Thyroid gland (tissue), 4 donors: ENCODE data around the gene SHH. TPM values are rescaled to one million over a fixed set of nuclear protein-coding genes. Genes with fewer than 3 reads are reported as not detected.

Source experiments
- DNase-seq, 2 donors: peaks; one replicate each; pipeline ENCODE4 v3.0.0-alpha.2; 2019
- H3K27ac ChIP-seq, 3 donors: fragments of 200-600 bp; sonication (generic); 1 replicate in 2 of 3; 2 replicates in 1 of 3; pipeline ENCODE4 v1.5.1; 2016 to 2019; ENCODE audit warnings: mild to moderate bottlenecking in 1 of 3, moderate library complexity in 1 of 3
- H3K27me3 ChIP-seq: fragments of 200-600 bp; sonication (generic); one replicate; pipeline ENCODE4 v1.5.1; 2019
- H3K36me3 ChIP-seq, 2 donors: fragments of 200-600 bp; sonication (generic); one replicate each; pipeline ENCODE4 v1.5.1; 2016 to 2019
- H3K4me1 ChIP-seq, 2 donors: fragments of 200-600 bp; sonication (generic); one replicate each; pipeline ENCODE4 v1.5.1; 2017 to 2019
- H3K4me3 ChIP-seq, 3 donors: fragments of 200-600 bp; sonication (generic); replicated peaks in 1 of 3; 1 replicate in 2 of 3; 2 replicates in 1 of 3; pipeline ENCODE4 v1.5.1; 2016; ENCODE audit warnings: mild to moderate bottlenecking in 1 of 3
- H3K9me3 ChIP-seq: fragments of 200-600 bp; sonication (generic); one replicate; pipeline ENCODE4 v1.5.1; 2017
- CTCF ChIP-seq, 6 experiments: fragments of 200-600 bp in 3 of 6; fragments of 450-650 bp in 3 of 6; sonication (generic) in 3 of 6; IDR thresholded peaks; one replicate each; pipeline ENCODE4 v1.5.1; 2016 to 2019; ENCODE audit warnings: antibody characterized with exemption in 6 of 6, mild to moderate bottlenecking in 2 of 6, inconsistent platforms in 1 of 6, moderate library complexity in 1 of 6
- POLR2A ChIP-seq, 2 donors: fragments of 450-650 bp; IDR thresholded peaks; one replicate each; pipeline ENCODE4 v1.6.1; 2017; ENCODE audit warnings: antibody characterized with exemption in 2 of 2, mild to moderate bottlenecking in 2 of 2, moderate library complexity in 1 of 2
- WGBS, 2 donors: methylation state at CpG; one replicate each; pipeline ENCODE4 v1.1.5; 2017; 5-methylcytosine and 5-hydroxymethylcytosine counted together
- intact Hi-C: fragments of 100-400 bp; cut with DNase I; formaldehyde crosslinking; loops from one replicate; pipeline ENCODE4 v1.15.1; 2023
- total RNA-seq, 4 donors: library from RNA; depleted of rRNA; stranded (reverse); fragments of >200 nt; gene quantifications; one replicate each; pipeline ENCODE4 v1.2.3, GENCODE V29; 2016

The SHH gene
- total RNA-seq, 4 donors from 2014 or later: not detected

GRCh38 chr7:155763691-155764437 lies 48.4 kb downstream of the SHH start:
- intact Hi-C loops: no loop called here
- peaks cover 25 to 32% of the 10 kb centered on the region in 2 donors for H3K36me3 ChIP-seq
- 72 to 73% methylated on average over 22 to 27 of the region's 27 CpGs for WGBS, 2 donors
- H3K27me3 ChIP-seq: no peaks in the 10 kb centered on the region
- no peaks in the 10 kb centered on the region for H3K9me3 ChIP-seq
- TF ChIP-seq POLR2A (IDR thresholded peaks at IDR 0.05): no peak
- no peak for TF ChIP-seq CTCF (IDR thresholded peaks at IDR 0.05)
- DNase-seq: no peak
- H3K4me1 ChIP-seq: peaks cover 0 to 3% of the 10 kb centered on the region in 2 donors
- no peak overlapping the region for H3K4me3 ChIP-seq
- no peak overlapping the region for H3K27ac ChIP-seq

- Histone ChIP-seq H3K27me3 (no peaks in the 10 kb centered on the region), H3K4me1 (peaks cover 0 to 3% of the 10 kb centered on the region in 2 donors), H3K4me3 (no peak overlapping the region), H3K36me3 (peaks cover 24 to 32% of the 10 kb centered on the region in 2 donors), H3K27ac (no peak overlapping the region), H3K9me3 (no peaks in the 10 kb centered on the region)
- TF ChIP-seq CTCF (IDR thresholded peaks at IDR 0.05) (no peak), POLR2A (IDR thresholded peaks at IDR 0.05) (no peak)
- intact Hi-C loops: no loop called here
- 95 to 97% methylated on average over 10 of the region's 10 CpGs for WGBS, 2 donors
- DNase-seq: no peak
These were observed 49.1 kb downstream of the SHH start for GRCh38 chr7:155763122-155763521.

- H3K4me1 ChIP-seq: peaks cover 0 to 3% of the 10 kb centered on the region in 2 donors
- H3K27me3 ChIP-seq: no peaks in the 10 kb centered on the region
- 88 to 91% methylated on average over 10 of the region's 10 CpGs for WGBS, 2 donors
- intact Hi-C loops: no loop called here
- peaks cover 24 to 32% of the 10 kb centered on the region in 2 donors for H3K36me3 ChIP-seq
- H3K27ac ChIP-seq: no peak overlapping the region
- no peak for DNase-seq
- no peaks in the 10 kb centered on the region for H3K9me3 ChIP-seq
- H3K4me3 ChIP-seq: no peak overlapping the region
- TF ChIP-seq POLR2A (IDR thresholded peaks at IDR 0.05): no peak
- TF ChIP-seq CTCF (IDR thresholded peaks at IDR 0.05): no peak
These were observed 49.6 kb downstream of the SHH start for GRCh38 chr7:155762655-155763054.

DNA sequence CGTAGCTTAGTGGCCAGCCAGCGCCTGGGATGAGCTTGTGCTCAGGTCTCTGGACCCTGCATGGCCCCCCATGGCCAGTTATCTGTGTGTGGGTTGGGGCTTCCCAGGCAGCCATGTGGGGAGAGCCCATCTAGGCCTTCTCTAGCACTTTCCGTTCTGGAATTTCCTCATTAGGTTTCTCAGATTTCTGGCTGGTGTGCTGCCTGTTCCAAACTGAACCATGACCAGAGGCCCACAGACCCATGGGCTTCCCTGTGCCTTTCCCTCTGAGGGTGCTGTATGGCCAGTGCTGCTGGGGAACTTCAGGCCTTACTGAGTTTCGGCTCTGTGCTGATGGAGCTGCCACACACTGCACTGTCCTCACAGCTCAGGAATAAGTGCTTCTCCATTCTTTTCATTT lies 50.2 kb downstream of the SHH start:
- Histone ChIP-seq H3K27me3 (no peaks in the 10 kb centered on the region), H3K4me3 (no peak overlapping the region), H3K36me3 (peaks cover 24 to 25% of the 10 kb centered on the region in 2 donors), H3K4me1 (peaks cover 0 to 3% of the 10 kb centered on the region in 2 donors), H3K9me3 (no peaks in the 10 kb centered on the region), H3K27ac (no peak overlapping the region)
- intact Hi-C loops: no loop called here
- TF ChIP-seq POLR2A (IDR thresholded peaks at IDR 0.05) (no peak), CTCF (IDR thresholded peaks at IDR 0.05) (no peak)
- no peak for DNase-seq
- 88 to 94% methylated on average over 4 of the region's 4 CpGs for WGBS, 2 donors

DNA sequence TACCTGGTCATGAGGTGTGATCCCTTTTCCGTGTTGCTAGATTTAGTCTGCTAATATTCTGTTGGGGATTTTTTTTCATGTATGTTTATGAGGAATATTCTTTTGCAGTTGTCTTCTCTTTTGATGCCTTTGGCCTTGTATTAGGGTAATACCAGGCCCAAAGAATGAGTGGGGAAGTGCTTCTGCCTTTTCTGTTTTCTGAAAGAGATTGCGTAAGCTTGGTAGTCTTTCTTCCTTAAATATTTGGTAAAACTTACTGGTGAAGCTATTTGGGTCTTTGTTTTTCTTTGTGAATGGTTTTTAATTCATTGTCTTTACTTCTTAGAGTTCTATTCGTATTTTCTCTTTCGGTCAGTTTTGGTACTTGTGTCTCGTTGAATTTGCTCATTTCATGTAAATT lies 51.1 kb downstream of the SHH start:
- WGBS, 2 donors: 92 to 93% methylated on average over 5 of the region's 5 CpGs
- Histone ChIP-seq H3K9me3 (no peaks in the 10 kb centered on the region), H3K27ac (no peak overlapping the region), H3K27me3 (no peaks in the 10 kb centered on the region), H3K4me1 (peaks cover 0 to 3% of the 10 kb centered on the region in 2 donors), H3K4me3 (no peak overlapping the region), H3K36me3 (peaks cover 18 to 19% of the 10 kb centered on the region in 2 donors)
- DNase-seq: no peak
- intact Hi-C loops: no loop called here
- TF ChIP-seq CTCF (IDR thresholded peaks at IDR 0.05): no peak
- TF ChIP-seq POLR2A (IDR thresholded peaks at IDR 0.05): no peak
